T-helper 1 cell treated with Interleukin-12 subunit alpha and Interleukin-12 subunit beta and Interleukin-4 antibody, amounts not matched to agents 30 μg/mL and 1 μg/mL, for 36 hours (primary cell): ENCODE results near the gene YIPF4.
"Not testable (repeated sequence)": the region's sequence is repeated elsewhere in the genome, so short reads cannot be mapped to it uniquely, and the experiment has no call there.

ENCODE experiments used
- H3K27ac Mint-ChIP-seq: one replicate; pipeline ENCODE4 v1.8.0; 2021; ENCODE audit warnings: mild to moderate bottlenecking, mixed read lengths
- H3K27me3 Mint-ChIP-seq: one replicate; pipeline ENCODE4 v1.8.0; 2021; ENCODE audit warnings: low read depth, mixed read lengths
- H3K36me3 Mint-ChIP-seq: one replicate; pipeline ENCODE4 v1.8.0; 2021; ENCODE audit warnings: low read depth, mixed read lengths
- H3K4me1 Mint-ChIP-seq: one replicate; pipeline ENCODE4 v1.8.0; 2021; ENCODE audit warnings: low read depth, mixed read lengths
- H3K4me3 Mint-ChIP-seq: one replicate; pipeline ENCODE4 v1.8.0; 2021; ENCODE audit warnings: mild to moderate bottlenecking, moderate library complexity, mixed read lengths
- H3K9me3 Mint-ChIP-seq: one replicate; pipeline ENCODE4 v1.8.0; 2021; ENCODE audit warnings: mixed read lengths

YIPF4 gene

GRCh38 chr2:32328679-32329078 lies 51.0 kb downstream of the YIPF4 start:
- not testable (repeated sequence) for H3K4me1 Mint-ChIP-seq, H3K36me3 Mint-ChIP-seq, H3K27me3 Mint-ChIP-seq, H3K4me3 Mint-ChIP-seq, H3K27ac Mint-ChIP-seq, H3K9me3 Mint-ChIP-seq

DNA sequence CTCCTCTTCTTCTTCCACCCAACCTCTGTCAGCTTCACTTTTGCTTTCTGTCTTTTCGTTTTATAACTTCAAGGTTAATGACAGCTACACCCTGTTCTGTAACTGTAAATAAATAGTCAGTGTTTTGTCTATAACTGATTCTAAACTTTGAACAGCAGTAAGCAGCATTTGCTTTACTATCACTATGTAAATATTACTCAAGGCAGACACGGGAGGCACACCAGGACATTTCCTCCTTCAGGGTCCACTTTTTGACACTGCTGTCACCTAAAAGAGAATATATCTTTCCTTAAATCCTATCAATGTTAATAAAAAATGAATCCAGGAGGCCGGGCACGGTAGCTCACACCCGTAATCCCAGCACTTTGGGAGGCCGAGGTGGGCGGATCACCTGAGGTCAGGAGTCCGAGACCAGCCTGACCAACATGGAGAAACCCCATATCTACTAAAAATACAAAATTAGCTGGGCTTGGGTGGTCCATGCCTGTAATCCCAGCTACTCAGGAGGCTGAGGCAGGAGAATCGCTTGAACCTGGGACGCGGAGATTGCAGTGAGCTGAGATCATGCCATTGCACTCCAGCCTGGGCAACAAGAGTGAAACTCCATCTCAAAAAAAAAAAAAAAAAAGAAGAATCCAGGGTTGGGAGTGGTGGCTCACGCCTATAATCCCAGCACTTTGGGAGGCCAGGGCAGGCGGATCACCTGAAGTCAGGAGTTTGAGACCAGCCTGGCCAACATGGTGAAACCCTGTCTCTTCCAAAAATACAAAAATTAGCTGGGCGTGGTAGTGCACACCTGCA lies 51.7 kb downstream of the YIPF4 start:
- not testable (repeated sequence) for H3K4me3 Mint-ChIP-seq, H3K36me3 Mint-ChIP-seq, H3K9me3 Mint-ChIP-seq, H3K27me3 Mint-ChIP-seq, H3K27ac Mint-ChIP-seq, H3K4me1 Mint-ChIP-seq

DNA sequence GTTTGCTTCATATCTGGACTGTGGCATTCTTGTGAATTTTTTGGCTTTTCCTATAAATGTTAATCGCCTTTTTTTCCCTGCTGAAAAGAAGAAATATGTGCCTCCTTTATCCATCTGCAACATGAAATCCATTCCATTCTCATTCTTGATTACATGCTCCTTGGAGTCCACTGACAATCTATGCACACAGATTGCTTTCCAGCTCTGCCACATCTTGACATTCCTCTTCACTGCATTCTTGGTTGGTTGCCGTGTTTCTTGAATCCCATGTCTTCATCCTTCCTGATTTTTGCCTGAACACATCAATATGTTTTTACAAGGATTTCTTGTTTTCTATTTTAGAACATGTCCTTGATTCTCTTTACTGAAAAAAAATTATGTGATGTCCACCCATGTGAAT lies 52.4 kb downstream of the YIPF4 start:
- H3K4me3 Mint-ChIP-seq = no peak overlapping the region
- no peaks in the 10 kb centered on the region for H3K4me1 Mint-ChIP-seq
- no peak overlapping the region for H3K27ac Mint-ChIP-seq
- H3K36me3 Mint-ChIP-seq = no peaks in the 10 kb centered on the region
- no peaks in the 10 kb centered on the region for H3K27me3 Mint-ChIP-seq
- no peaks in the 10 kb centered on the region for H3K9me3 Mint-ChIP-seq

DNA sequence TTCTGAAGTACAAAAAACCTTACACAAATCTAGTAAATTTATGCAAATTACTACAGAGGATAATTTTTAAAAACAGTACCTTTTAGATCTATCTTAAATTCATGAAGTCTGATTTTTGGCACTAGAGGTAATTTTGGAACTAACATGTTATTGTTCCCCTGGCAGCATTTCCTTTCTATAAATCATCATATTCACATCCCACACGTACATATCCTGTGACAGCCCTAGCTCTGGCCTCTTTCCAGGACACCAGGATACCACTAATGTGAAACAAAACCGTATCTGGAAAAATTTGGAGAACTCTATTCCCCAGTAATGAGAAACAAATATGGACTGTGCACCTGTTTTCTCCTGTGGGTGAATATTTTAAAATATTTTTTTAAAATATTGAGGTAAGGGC lies 65.1 kb downstream of the YIPF4 start:
- H3K36me3 Mint-ChIP-seq = no peaks in the 10 kb centered on the region
- no peaks in the 10 kb centered on the region for H3K27me3 Mint-ChIP-seq
- H3K4me1 Mint-ChIP-seq = no peaks in the 10 kb centered on the region
- no peak overlapping the region for H3K27ac Mint-ChIP-seq
- no peak overlapping the region for H3K4me3 Mint-ChIP-seq
- no peaks in the 10 kb centered on the region for H3K9me3 Mint-ChIP-seq

- H3K4me1 Mint-ChIP-seq, H3K9me3 Mint-ChIP-seq, H3K27ac Mint-ChIP-seq: not testable (repeated sequence)
These were observed 73.1 kb downstream of the YIPF4 start for GRCh38 chr2:32350797-32351196.

DNA sequence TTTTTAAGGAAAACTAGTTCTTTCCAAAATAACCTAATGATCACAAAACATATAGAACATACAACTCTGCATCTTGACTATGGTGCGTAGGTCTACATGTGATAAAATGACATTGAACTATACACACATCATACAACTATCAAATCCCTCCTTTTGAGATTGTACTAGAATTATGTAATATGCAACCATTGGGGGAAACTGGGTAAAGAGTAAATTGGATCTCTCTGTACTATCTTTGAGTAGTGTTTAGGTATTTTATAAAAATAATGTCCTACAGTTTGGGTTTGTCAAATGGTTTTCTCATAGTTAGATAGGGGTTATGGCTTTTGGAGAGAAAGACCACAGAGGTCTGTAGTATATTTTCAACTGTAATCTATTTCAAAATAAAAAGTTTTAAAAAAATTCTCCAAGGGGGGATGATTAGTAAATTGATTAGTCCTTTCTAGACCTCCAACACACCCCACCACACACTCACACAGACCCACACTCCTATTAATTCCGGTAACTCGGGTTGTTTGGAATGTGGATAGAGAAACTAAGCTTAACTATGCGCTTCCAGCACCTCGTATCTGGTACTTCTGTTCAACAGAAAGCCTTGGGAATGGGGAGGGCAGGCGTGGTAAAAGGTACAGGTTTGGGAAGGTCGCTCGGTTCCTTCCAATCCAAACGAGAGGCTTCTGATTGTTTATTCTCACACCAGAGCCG lies 78.4 kb downstream of the YIPF4 start:
- Mint-ChIP-seq H3K4me1 (peaks cover 29% of the 10 kb centered on the region), H3K27ac (peak overlapping the region; percentile 79), H3K4me3 (peak overlapping the region; percentile 81), H3K36me3 (peaks cover 14% of the 10 kb centered on the region), H3K27me3 (no peaks in the 10 kb centered on the region), H3K9me3 (no peaks in the 10 kb centered on the region)

More at GRCh38 chr2:32350797-32351196, 73.1 kb downstream of the YIPF4 start:
- H3K27me3 Mint-ChIP-seq, H3K36me3 Mint-ChIP-seq, H3K4me3 Mint-ChIP-seq: not testable (repeated sequence)

DNA sequence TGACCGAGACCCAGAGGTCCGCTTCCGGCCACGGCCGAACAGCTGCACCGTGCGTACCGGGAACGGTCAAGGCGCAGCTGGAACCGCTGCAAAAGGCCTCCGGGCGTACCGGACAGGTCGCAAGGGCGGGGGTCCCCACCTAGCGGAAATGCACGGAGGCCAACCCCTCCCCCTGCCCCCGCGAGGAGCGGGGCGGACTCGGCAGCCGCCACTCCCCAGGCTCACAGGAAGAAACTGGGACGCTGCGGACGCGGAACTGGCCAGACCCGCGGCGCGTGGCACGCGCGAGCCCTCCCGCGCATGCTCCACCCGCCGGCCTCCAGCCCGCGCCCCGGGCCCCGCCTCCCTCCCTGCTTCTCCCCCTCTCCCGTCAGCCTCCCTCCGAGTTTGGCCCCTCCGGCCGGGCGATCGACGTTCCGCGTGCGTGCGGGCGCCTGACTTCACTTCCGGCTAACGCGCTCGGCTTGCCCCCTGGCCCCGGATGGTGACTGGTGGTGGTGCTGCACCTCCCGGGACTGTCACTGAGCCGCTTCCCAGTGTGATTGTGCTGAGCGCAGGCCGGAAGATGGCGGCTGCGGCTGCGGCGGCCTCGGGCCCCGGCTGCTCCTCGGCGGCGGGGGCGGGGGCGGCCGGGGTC lies 79.1 kb downstream of the YIPF4 start, which contains the start of gene BIRC6:
Gene BIRC6 (plus strand): TSS at position 343 of the 637 bp plus-strand sequence. CDS start 139 bp downstream, at position 482.
- Mint-ChIP-seq H3K27ac (peak within 1 kb of the TSS; percentile 96), H3K4me1 (peaks cover 34% of the 10 kb centered on the region), H3K9me3 (no peaks in the 10 kb centered on the region), H3K27me3 (no peaks in the 10 kb centered on the region), H3K4me3 (peak within 1 kb of the TSS; percentile 85), H3K36me3 (peaks cover 18% of the 10 kb centered on the region)

- Mint-ChIP-seq H3K9me3 (no peaks in the 10 kb centered on the region), H3K4me1 (peaks cover 34% of the 10 kb centered on the region), H3K27me3 (no peaks in the 10 kb centered on the region), H3K36me3 (peaks cover 20% of the 10 kb centered on the region), H3K4me3 (peak overlapping the region; percentile 85), H3K27ac (peak overlapping the region; percentile 96)
These were observed 79.8 kb downstream of the YIPF4 start for GRCh38 chr2:32357318-32358110.

DNA sequence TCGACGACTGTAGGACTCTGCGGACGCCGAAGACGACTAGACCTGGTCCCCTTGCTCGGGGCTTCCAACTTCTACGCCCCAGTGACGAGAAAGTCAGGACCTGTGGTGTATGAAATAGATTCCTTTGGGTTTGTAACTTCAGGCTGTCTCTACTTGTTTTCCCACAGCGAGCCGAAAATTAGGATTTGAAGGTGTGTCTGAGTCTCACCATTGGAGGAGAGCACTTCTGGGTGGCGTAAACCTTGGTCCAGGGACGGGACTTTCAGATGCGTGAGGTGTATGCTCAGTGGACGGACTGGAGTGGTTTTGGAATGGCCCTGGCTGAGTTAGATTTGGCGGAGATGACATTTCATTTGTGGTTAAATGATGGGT lies 80.4 kb downstream of the YIPF4 start:
- H3K9me3 Mint-ChIP-seq = no peaks in the 10 kb centered on the region
- peaks cover 34% of the 10 kb centered on the region for H3K4me1 Mint-ChIP-seq
- H3K27me3 Mint-ChIP-seq = no peaks in the 10 kb centered on the region
- H3K4me3 Mint-ChIP-seq = peak overlapping the region; percentile 85
- peaks cover 20% of the 10 kb centered on the region for H3K36me3 Mint-ChIP-seq
- peak overlapping the region; percentile 84 for H3K27ac Mint-ChIP-seq

DNA sequence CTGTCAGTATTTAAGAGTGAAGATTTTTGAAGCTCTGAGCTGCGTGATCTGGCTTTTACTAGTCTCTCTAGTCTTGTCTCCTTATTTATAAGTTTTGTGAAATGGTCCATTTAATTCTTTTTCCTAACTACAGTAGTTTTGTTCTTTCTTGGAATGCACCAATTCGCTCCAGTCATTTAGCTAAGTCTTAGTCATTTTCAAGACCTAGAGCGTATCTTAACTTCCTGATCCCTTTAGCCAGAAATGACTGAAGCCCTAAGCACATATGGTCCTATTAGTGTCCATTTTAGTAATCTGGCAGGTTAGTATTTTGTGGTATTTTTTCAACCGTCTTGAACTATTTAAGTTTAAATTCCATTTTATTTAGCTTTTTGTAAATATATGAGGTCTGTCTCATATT lies 82.7 kb downstream of the YIPF4 start:
- H3K27me3 Mint-ChIP-seq = no peaks in the 10 kb centered on the region
- H3K9me3 Mint-ChIP-seq = no peaks in the 10 kb centered on the region
- peak overlapping the region; percentile 21 for H3K4me3 Mint-ChIP-seq
- H3K4me1 Mint-ChIP-seq = peaks cover 47% of the 10 kb centered on the region
- peaks cover 29% of the 10 kb centered on the region for H3K36me3 Mint-ChIP-seq
- H3K27ac Mint-ChIP-seq = no peak overlapping the region

- not testable (repeated sequence) for H3K27ac Mint-ChIP-seq, H3K27me3 Mint-ChIP-seq, H3K9me3 Mint-ChIP-seq, H3K4me3 Mint-ChIP-seq
- H3K36me3 Mint-ChIP-seq = peaks cover 30% of the 10 kb centered on the region
- peaks cover 43% of the 10 kb centered on the region for H3K4me1 Mint-ChIP-seq
These were observed 85.3 kb downstream of the YIPF4 start for GRCh38 chr2:32362997-32363396.

GRCh38 chr2:32363597-32363996 lies 85.9 kb downstream of the YIPF4 start:
- Mint-ChIP-seq H3K27ac (no peak overlapping the region), H3K4me3 (no peak overlapping the region), H3K27me3 (no peaks in the 10 kb centered on the region), H3K9me3 (no peaks in the 10 kb centered on the region), H3K36me3 (peaks cover 24% of the 10 kb centered on the region), H3K4me1 (peaks cover 38% of the 10 kb centered on the region)

DNA sequence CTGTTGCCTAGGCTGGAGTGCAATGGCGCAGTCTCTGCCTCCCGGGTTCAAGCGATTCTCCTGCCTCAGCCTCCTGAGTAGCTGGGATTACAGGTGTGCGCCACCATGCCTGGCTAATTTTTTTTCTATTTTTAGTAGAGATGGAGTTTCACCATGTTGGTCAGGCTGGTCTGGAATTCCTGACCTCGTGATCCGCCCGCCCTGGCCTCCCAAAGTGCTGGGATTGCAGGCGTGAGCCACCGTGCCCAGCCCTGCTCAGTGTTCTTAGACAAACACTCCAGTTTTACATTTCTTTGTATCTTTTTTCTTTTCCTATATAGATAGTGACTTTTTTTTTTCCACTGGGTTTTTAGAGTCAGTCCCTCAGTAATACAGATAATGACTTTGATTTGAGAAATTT lies 86.6 kb downstream of the YIPF4 start:
- peaks cover 18% of the 10 kb centered on the region for H3K36me3 Mint-ChIP-seq

DNA sequence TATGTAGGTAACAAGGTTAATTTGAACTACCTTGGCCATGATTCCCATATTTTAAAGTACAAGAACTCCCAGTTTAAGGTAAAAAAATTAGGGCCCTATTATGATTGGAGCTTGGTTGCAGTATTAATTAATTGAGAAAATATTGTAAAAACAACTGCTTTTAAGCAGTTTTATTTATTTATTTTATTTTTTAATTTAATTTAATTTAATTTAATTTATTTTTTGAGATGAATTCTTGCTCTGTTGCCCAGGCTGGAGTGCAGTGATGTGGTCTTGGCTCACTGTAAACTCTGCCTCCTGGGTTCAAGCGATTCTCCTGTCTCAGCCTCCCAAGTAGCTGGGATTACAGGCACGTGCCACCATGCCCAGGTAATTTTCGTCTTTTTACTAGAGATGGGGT lies 88.0 kb downstream of the YIPF4 start:
- not testable (repeated sequence) for H3K27me3 Mint-ChIP-seq, H3K9me3 Mint-ChIP-seq, H3K4me3 Mint-ChIP-seq, H3K27ac Mint-ChIP-seq
- Mint-ChIP-seq H3K4me1 (peaks cover 26% of the 10 kb centered on the region), H3K36me3 (peaks cover 17% of the 10 kb centered on the region)

More for the DNA sequence above, 86.6 kb downstream of the YIPF4 start:
- not testable (repeated sequence) for H3K27me3 Mint-ChIP-seq, H3K9me3 Mint-ChIP-seq, H3K4me3 Mint-ChIP-seq, H3K27ac Mint-ChIP-seq
- H3K4me1 Mint-ChIP-seq = peaks cover 36% of the 10 kb centered on the region
